Measurements from ENCODE around the gene SLC9A2.

SLC9A2 gene

DNA sequence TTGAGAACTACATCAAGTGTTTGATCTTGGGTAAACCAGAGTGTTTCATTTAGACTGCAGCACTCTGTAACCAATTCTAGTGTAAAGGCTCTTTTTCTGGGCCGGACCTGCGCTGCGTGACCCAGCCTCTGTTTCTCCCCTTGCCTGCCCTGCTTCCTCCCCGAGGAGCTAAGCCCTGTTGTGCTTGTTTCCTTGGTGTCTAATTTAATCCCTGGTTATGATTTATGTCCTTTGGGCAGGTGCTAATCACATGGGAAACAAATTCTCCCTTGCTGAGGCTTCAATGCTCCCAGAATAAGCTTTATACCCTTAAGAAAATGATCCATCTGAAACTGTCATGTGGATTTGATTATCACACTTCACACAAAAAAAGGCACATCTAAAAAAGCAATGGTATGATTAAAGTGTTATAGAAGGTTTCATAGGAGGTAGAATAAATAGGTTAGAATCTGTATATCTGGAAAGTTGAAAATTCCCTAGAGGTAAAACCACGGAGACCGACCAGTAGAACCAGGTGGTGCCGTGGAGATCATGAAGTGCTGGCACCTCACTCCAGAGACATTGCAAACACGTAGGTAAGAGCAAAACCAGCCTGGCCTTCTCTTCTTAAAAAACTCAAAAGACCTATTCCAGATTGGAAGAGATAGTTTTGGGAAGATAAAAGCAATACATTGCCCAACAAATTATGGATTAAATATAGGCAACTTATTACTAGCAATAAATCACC lies 31.0 kb upstream of the SLC9A2 start:
- Histone ChIP-seq H3K27me3 (replicated peaks in 2 of 5; ENCODE audit: control insufficient read depth in 4 of 5, insufficient read depth in 5 of 5, low read length in 4 of 5) (peaks cover 0 to 6% (median 0%) of the 10 kb centered on the region in 5 experiments), H3K4me1 (ENCODE audit: control extremely low read depth in 1 of 4, control insufficient read depth in 4 of 4, insufficient read depth in 4 of 4, low read length in 3 of 4) (no peaks in the 10 kb centered on the region), H3K4me3 (ENCODE audit: control insufficient read depth in 1 of 7, extremely low read depth in 1 of 7, insufficient read depth in 4 of 7, low read depth in 2 of 7, low read length in 6 of 7) (no peak overlapping the region), H3K9me3 (ENCODE audit: control extremely low read depth in 1 of 5, control insufficient read depth in 4 of 5, insufficient read depth in 2 of 5, low read depth in 1 of 5, low read length in 4 of 5) (no peaks in the 10 kb centered on the region), H3K27ac (ENCODE audit: insufficient read depth in 1 of 2, low read depth in 1 of 2, low read length in 2 of 2, poor library complexity in 1 of 2, severe bottlenecking in 2 of 2) (no peak overlapping the region), H3K36me3 (ENCODE audit: control insufficient read depth in 4 of 4, insufficient read depth in 4 of 4, low read length in 3 of 4) (no peaks in the 10 kb centered on the region)
- ChIA-PET POLR2A (no interaction called here), CTCF (interaction anchor here (1.5 kb wide), 1 partner anchor 115 kb away, joined by 6 read pairs; the partner anchor contains the start of gene SLC9A4)
- DNase-seq, result no peak
- 98% methylated on average over 7 of the region's 8 CpGs for WGBS (ENCODE audit: insufficient coverage)

GRCh38 chr2:102589444-102589843 lies 29.9 kb upstream of the SLC9A2 start:
- 45% methylated on average over 1 of the region's 4 CpGs for WGBS (ENCODE audit: insufficient coverage)
- Histone ChIP-seq H3K4me1 (ENCODE audit: control extremely low read depth in 1 of 4, control insufficient read depth in 4 of 4, insufficient read depth in 4 of 4, low read length in 3 of 4) (no peaks in the 10 kb centered on the region), H3K4me3 (ENCODE audit: control insufficient read depth in 1 of 7, extremely low read depth in 1 of 7, insufficient read depth in 4 of 7, low read depth in 2 of 7, low read length in 6 of 7) (no peak overlapping the region), H3K27me3 (replicated peaks in 2 of 5; ENCODE audit: control insufficient read depth in 4 of 5, insufficient read depth in 5 of 5, low read length in 4 of 5) (peaks cover 0 to 6% (median 0%) of the 10 kb centered on the region in 5 experiments), H3K36me3 (ENCODE audit: control insufficient read depth in 4 of 4, insufficient read depth in 4 of 4, low read length in 3 of 4) (no peaks in the 10 kb centered on the region), H3K27ac (ENCODE audit: insufficient read depth in 1 of 2, low read depth in 1 of 2, low read length in 2 of 2, poor library complexity in 1 of 2, severe bottlenecking in 2 of 2) (no peak overlapping the region), H3K9me3 (ENCODE audit: control extremely low read depth in 1 of 5, control insufficient read depth in 4 of 5, insufficient read depth in 2 of 5, low read depth in 1 of 5, low read length in 4 of 5) (no peaks in the 10 kb centered on the region)
- ChIA-PET CTCF (interaction anchor here (1.2 kb wide), 1 partner anchor 10 kb away, joined by 3 read pairs; no protein-coding TSS in a partner anchor), POLR2A (no interaction called here)
- DNase-seq, result no peak

DNA sequence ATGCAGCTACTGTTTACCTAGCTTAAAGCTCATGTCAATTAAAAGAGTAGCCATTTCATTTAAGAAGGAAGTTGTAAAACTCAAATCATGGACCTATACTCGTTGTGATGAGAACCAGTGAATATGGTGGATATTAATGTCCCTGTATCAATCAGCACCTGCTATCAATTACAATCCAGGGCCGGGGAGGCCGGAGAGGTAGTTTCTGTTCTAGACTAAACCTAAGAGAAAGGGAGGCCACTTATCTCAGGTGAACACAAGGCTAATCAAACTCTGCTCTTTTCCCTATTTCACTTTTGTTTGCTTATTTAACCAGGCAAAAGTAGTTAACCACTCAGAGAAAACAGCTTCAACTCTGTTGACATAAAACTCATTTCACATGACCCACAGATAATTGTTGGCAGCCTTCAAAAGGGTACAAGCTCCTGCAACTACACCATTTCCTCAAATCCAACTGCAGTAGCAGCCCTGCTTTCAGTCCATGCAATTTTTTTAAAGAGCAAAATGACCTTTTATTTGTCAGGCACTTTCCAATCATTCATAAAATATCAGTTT lies 27.8 kb upstream of the SLC9A2 start:
- Histone ChIP-seq H3K36me3 (ENCODE audit: control insufficient read depth in 4 of 4, insufficient read depth in 4 of 4, low read length in 3 of 4) (no peaks in the 10 kb centered on the region), H3K9me3 (ENCODE audit: control extremely low read depth in 1 of 5, control insufficient read depth in 4 of 5, insufficient read depth in 2 of 5, low read depth in 1 of 5, low read length in 4 of 5) (no peaks in the 10 kb centered on the region), H3K27ac (ENCODE audit: insufficient read depth in 1 of 2, low read depth in 1 of 2, low read length in 2 of 2, poor library complexity in 1 of 2, severe bottlenecking in 2 of 2) (no peak overlapping the region), H3K27me3 (replicated peaks in 2 of 5; ENCODE audit: control insufficient read depth in 4 of 5, insufficient read depth in 5 of 5, low read length in 4 of 5) (peaks cover 0 to 6% (median 0%) of the 10 kb centered on the region in 5 experiments), H3K4me1 (ENCODE audit: control extremely low read depth in 1 of 4, control insufficient read depth in 4 of 4, insufficient read depth in 4 of 4, low read length in 3 of 4) (no peaks in the 10 kb centered on the region), H3K4me3 (ENCODE audit: control insufficient read depth in 1 of 7, extremely low read depth in 1 of 7, insufficient read depth in 4 of 7, low read depth in 2 of 7, low read length in 6 of 7) (no peak overlapping the region)
- POLR2A ChIA-PET, result no interaction called here
- DNase-seq, result no peak
- CTCF ChIA-PET, result interaction anchor here (1.0 to 1.4 kb wide), 3 partner anchors 24 to 118 kb away, joined by 3 to 5 read pairs (median 4); partner anchors contain the start of gene SLC9A4
- WGBS (ENCODE audit: insufficient coverage), result 94% methylated on average over 2 of the region's 3 CpGs

GRCh38 chr2:102592601-102593000 lies 26.8 kb upstream of the SLC9A2 start:
- ChIA-PET CTCF (interaction anchor here (0.6 to 1.4 kb wide), 3 partner anchors 118 to 230 kb away, joined by 4 to 6 read pairs (median 5); partner anchors contain the start of gene SLC9A4), POLR2A (no interaction called here)
- Histone ChIP-seq H3K4me3 (ENCODE audit: control insufficient read depth in 1 of 7, extremely low read depth in 1 of 7, insufficient read depth in 4 of 7, low read depth in 2 of 7, low read length in 6 of 7) (no peak overlapping the region), H3K36me3 (ENCODE audit: control insufficient read depth in 4 of 4, insufficient read depth in 4 of 4, low read length in 3 of 4) (no peaks in the 10 kb centered on the region), H3K27me3 (replicated peaks in 2 of 5; ENCODE audit: control insufficient read depth in 4 of 5, insufficient read depth in 5 of 5, low read length in 4 of 5) (peaks cover 0 to 6% (median 0%) of the 10 kb centered on the region in 5 experiments), H3K4me1 (ENCODE audit: control extremely low read depth in 1 of 4, control insufficient read depth in 4 of 4, insufficient read depth in 4 of 4, low read length in 3 of 4) (no peaks in the 10 kb centered on the region), H3K27ac (ENCODE audit: insufficient read depth in 1 of 2, low read depth in 1 of 2, low read length in 2 of 2, poor library complexity in 1 of 2, severe bottlenecking in 2 of 2) (no peak overlapping the region), H3K9me3 (ENCODE audit: control extremely low read depth in 1 of 5, control insufficient read depth in 4 of 5, insufficient read depth in 2 of 5, low read depth in 1 of 5, low read length in 4 of 5) (no peaks in the 10 kb centered on the region)
- peak in 2 of 3 donors; percentile 6 to 25 for DNase-seq
- WGBS (ENCODE audit: insufficient coverage), result 100% methylated on average over 2 of the region's 2 CpGs

GRCh38 chr2:102593516-102593915 lies 25.8 kb upstream of the SLC9A2 start:
- Histone ChIP-seq H3K9me3 (ENCODE audit: control extremely low read depth in 1 of 5, control insufficient read depth in 4 of 5, insufficient read depth in 2 of 5, low read depth in 1 of 5, low read length in 4 of 5) (no peaks in the 10 kb centered on the region), H3K36me3 (ENCODE audit: control insufficient read depth in 4 of 4, insufficient read depth in 4 of 4, low read length in 3 of 4) (no peaks in the 10 kb centered on the region), H3K27me3 (replicated peaks in 2 of 5; ENCODE audit: control insufficient read depth in 4 of 5, insufficient read depth in 5 of 5, low read length in 4 of 5) (peaks cover 0 to 2% (median 0%) of the 10 kb centered on the region in 5 experiments), H3K27ac (ENCODE audit: insufficient read depth in 1 of 2, low read depth in 1 of 2, low read length in 2 of 2, poor library complexity in 1 of 2, severe bottlenecking in 2 of 2) (no peak overlapping the region), H3K4me1 (ENCODE audit: control extremely low read depth in 1 of 4, control insufficient read depth in 4 of 4, insufficient read depth in 4 of 4, low read length in 3 of 4) (no peaks in the 10 kb centered on the region), H3K4me3 (ENCODE audit: control insufficient read depth in 1 of 7, extremely low read depth in 1 of 7, insufficient read depth in 4 of 7, low read depth in 2 of 7, low read length in 6 of 7) (no peak overlapping the region)
- ChIA-PET POLR2A (no interaction called here), CTCF (interaction anchor here (1.2 to 1.4 kb wide), 2 partner anchors 119 to 121 kb away, joined by 4 to 6 read pairs; partner anchors contain the start of gene SLC9A4)
- 90% methylated on average over 2 of the region's 3 CpGs for WGBS (ENCODE audit: insufficient coverage)
- no peak for DNase-seq

- no peaks in the 10 kb centered on the region for H3K36me3 ChIP-seq (ENCODE audit: control insufficient read depth in 4 of 4, insufficient read depth in 4 of 4, low read length in 3 of 4)
- WGBS (ENCODE audit: insufficient coverage), result 95% methylated on average over 2 of the region's 6 CpGs
- H3K9me3 ChIP-seq (ENCODE audit: control extremely low read depth in 1 of 5, control insufficient read depth in 4 of 5, insufficient read depth in 2 of 5, low read depth in 1 of 5, low read length in 4 of 5), result no peaks in the 10 kb centered on the region
- no peak overlapping the region for H3K27ac ChIP-seq (ENCODE audit: insufficient read depth in 1 of 2, low read depth in 1 of 2, low read length in 2 of 2, poor library complexity in 1 of 2, severe bottlenecking in 2 of 2)
- H3K4me3 ChIP-seq (ENCODE audit: control insufficient read depth in 1 of 7, extremely low read depth in 1 of 7, insufficient read depth in 4 of 7, low read depth in 2 of 7, low read length in 6 of 7), result no peak overlapping the region
- no peaks in the 10 kb centered on the region for H3K4me1 ChIP-seq (ENCODE audit: control extremely low read depth in 1 of 4, control insufficient read depth in 4 of 4, insufficient read depth in 4 of 4, low read length in 3 of 4)
- no peak for DNase-seq
- ChIA-PET POLR2A (no interaction called here), CTCF (interaction anchor here (0.7 to 1.6 kb wide), 4 partner anchors 21 to 116 kb away, joined by 3 read pairs; no protein-coding TSS in a partner anchor)
- H3K27me3 ChIP-seq (replicated peaks in 2 of 5; ENCODE audit: control insufficient read depth in 4 of 5, insufficient read depth in 5 of 5, low read length in 4 of 5), result peaks cover 0 to 2% (median 0%) of the 10 kb centered on the region in 5 experiments
Measured at GRCh38 chr2:102594445-102595016, 24.8 kb upstream of the SLC9A2 start.

DNA sequence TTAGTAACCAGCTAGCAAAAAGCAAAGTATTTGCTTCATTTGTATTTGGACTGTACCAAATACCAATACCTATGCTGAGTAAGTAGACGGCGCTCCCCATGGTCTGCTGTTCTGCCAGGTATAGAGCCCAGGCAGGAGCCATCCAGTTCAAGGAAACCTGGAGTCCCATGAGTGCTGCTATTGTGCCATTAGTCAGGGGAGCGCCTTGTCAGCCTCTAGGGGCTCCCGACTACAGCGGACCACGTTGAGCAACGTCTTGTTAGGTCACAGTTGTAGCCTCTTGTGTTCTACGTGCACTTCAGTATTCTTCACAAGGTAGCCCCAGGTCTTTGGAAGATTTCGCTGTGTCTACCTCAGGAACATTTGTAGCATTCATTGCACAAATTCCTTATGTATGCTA lies 21.6 kb upstream of the SLC9A2 start:
- no peaks in the 10 kb centered on the region for H3K9me3 ChIP-seq (ENCODE audit: control extremely low read depth in 1 of 5, control insufficient read depth in 4 of 5, insufficient read depth in 2 of 5, low read depth in 1 of 5, low read length in 4 of 5)
- WGBS (ENCODE audit: insufficient coverage), result 85% methylated on average over 8 of the region's 9 CpGs
- no peaks in the 10 kb centered on the region for H3K4me1 ChIP-seq (ENCODE audit: control extremely low read depth in 1 of 4, control insufficient read depth in 4 of 4, insufficient read depth in 4 of 4, low read length in 3 of 4)
- no peaks in the 10 kb centered on the region for H3K36me3 ChIP-seq (ENCODE audit: control insufficient read depth in 4 of 4, insufficient read depth in 4 of 4, low read length in 3 of 4)
- no peak overlapping the region for H3K27ac ChIP-seq (ENCODE audit: insufficient read depth in 1 of 2, low read depth in 1 of 2, low read length in 2 of 2, poor library complexity in 1 of 2, severe bottlenecking in 2 of 2)
- H3K4me3 ChIP-seq (ENCODE audit: control insufficient read depth in 1 of 7, extremely low read depth in 1 of 7, insufficient read depth in 4 of 7, low read depth in 2 of 7, low read length in 6 of 7), result no peak overlapping the region
- CTCF ChIA-PET, result interaction anchor here (0.9 kb wide), 1 partner anchor 122 kb away, joined by 4 read pairs; no protein-coding TSS in a partner anchor
- POLR2A ChIA-PET, result no interaction called here
- DNase-seq, result no peak
- no peaks in the 10 kb centered on the region for H3K27me3 ChIP-seq (replicated peaks in 2 of 5; ENCODE audit: control insufficient read depth in 4 of 5, insufficient read depth in 5 of 5, low read length in 4 of 5)
